ENCODE results near the gene SLC52A1. TPM values are rescaled to one million over a fixed set of nuclear protein-coding genes. Genes with fewer than 3 reads are reported as not detected.

The SLC52A1 gene
- total RNA-seq, 1 donor from 2014 or later = not detected

DNA sequence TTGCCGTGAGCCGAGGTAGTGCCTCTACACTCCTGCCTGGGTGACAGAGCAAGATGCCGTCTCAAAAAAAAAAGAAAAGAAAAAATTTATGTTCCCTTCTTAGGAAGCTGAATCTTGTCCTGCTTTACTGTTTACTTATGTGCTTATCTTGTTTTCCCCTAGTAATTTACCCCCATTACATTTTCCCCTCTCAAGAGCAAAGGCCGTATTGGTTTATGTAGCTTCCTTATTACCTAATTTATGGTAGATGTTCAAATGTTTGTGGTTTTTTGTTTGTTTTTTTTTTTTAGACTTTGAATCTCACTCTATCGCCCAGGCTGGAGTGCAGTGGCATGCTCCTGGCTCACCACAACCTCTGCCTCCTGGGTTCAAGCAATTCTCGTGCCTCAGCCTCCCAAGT is 10.3 kb upstream of the SLC52A1 start:
- Histone ChIP-seq H4K20me1 (ENCODE audit: low read depth) (no peaks in the 10 kb centered on the region), H3K27me3 (no peaks in the 10 kb centered on the region), H3K79me2 (ENCODE audit: low read depth) (no peaks in the 10 kb centered on the region), H3K27ac (no peak overlapping the region), H3K9ac (no peak overlapping the region), H3K4me2 (no peak overlapping the region), H3K4me1 (no peaks in the 10 kb centered on the region), H3K9me3 (ENCODE audit: low read depth) (no peaks in the 10 kb centered on the region), H3K4me3 (no peak overlapping the region), H2AFZ (replicated peaks) (no peak overlapping the region), H3F3A (ENCODE audit: low read depth) (no peaks in the 10 kb centered on the region), H3K36me3 (no peaks in the 10 kb centered on the region)
- no peak for DNase-seq (ENCODE audit: low spot score)
- H3K36me3 Mint-ChIP-seq = no peaks in the 10 kb centered on the region
- no peak overlapping the region for H3K4me3 Mint-ChIP-seq
- H3K27me3 Mint-ChIP-seq (ENCODE audit: insufficient read depth, low read depth) = peaks cover 3% of the 10 kb centered on the region
- no peak for TF ChIP-seq EZH2phosphoT487 (IDR thresholded peaks at IDR 0.05)
- no peak for TF ChIP-seq EZH2 (IDR thresholded peaks at IDR 0.05)
- peaks cover 3% of the 10 kb centered on the region for H3K9me3 Mint-ChIP-seq
- H3K4me1 Mint-ChIP-seq = peaks cover 9% of the 10 kb centered on the region
- no peak overlapping the region for H3K27ac Mint-ChIP-seq

- Histone ChIP-seq H3K9ac (no peak overlapping the region), H3K4me2 (no peak overlapping the region), H3K4me3 (no peak overlapping the region), H3K27ac (no peak overlapping the region), H3K79me2 (ENCODE audit: low read depth) (no peaks in the 10 kb centered on the region), H3K27me3 (no peaks in the 10 kb centered on the region), H4K20me1 (ENCODE audit: low read depth) (no peaks in the 10 kb centered on the region), H3K9me3 (ENCODE audit: low read depth) (no peaks in the 10 kb centered on the region), H3K36me3 (no peaks in the 10 kb centered on the region), H3F3A (ENCODE audit: low read depth) (no peaks in the 10 kb centered on the region), H3K4me1 (no peaks in the 10 kb centered on the region), H2AFZ (replicated peaks) (no peak overlapping the region)
- Mint-ChIP-seq H3K9me3 (peaks cover 8% of the 10 kb centered on the region), H3K27ac (no peak overlapping the region), H3K27me3 (ENCODE audit: insufficient read depth, low read depth) (peaks cover 3% of the 10 kb centered on the region), H3K36me3 (no peaks in the 10 kb centered on the region), H3K4me1 (peaks cover 2% of the 10 kb centered on the region), H3K4me3 (no peak overlapping the region)
- TF ChIP-seq CTCF (IDR thresholded peaks at IDR 0.05) (no peak), EZH2 (IDR thresholded peaks at IDR 0.05) (no peak), EZH2phosphoT487 (IDR thresholded peaks at IDR 0.05) (no peak)
- DNase-seq (ENCODE audit: low spot score) = no peak
These were observed 9.4 kb upstream of the SLC52A1 start for GRCh38 chr17:5044630-5045029.

- H3K4me2 ChIP-seq = no peak overlapping the region
- Mint-ChIP-seq H3K27ac (no peak overlapping the region), H3K27me3 (ENCODE audit: insufficient read depth, low read depth) (peaks cover 3% of the 10 kb centered on the region), H3K36me3 (no peaks in the 10 kb centered on the region), H3K9me3 (peaks cover 8% of the 10 kb centered on the region), H3K4me1 (no peaks in the 10 kb centered on the region), H3K4me3 (no peak overlapping the region)
- no peak overlapping the region for H3K27ac ChIP-seq
- no peaks in the 10 kb centered on the region for H3F3A ChIP-seq (ENCODE audit: low read depth)
- no peak for TF ChIP-seq EZH2phosphoT487 (IDR thresholded peaks at IDR 0.05)
- no peaks in the 10 kb centered on the region for H3K4me1 ChIP-seq
- H4K20me1 ChIP-seq (ENCODE audit: low read depth) = no peaks in the 10 kb centered on the region
- no peaks in the 10 kb centered on the region for H3K79me2 ChIP-seq (ENCODE audit: low read depth)
- no peak overlapping the region for H3K4me3 ChIP-seq
- H3K9me3 ChIP-seq (ENCODE audit: low read depth) = no peaks in the 10 kb centered on the region
- H3K9ac ChIP-seq = no peak overlapping the region
- H3K27me3 ChIP-seq = no peaks in the 10 kb centered on the region
- H2AFZ ChIP-seq (replicated peaks) = no peak overlapping the region
- H3K36me3 ChIP-seq = no peaks in the 10 kb centered on the region
- no peak for DNase-seq (ENCODE audit: low spot score)
These were observed 8.3 kb upstream of the SLC52A1 start for GRCh38 chr17:5043524-5043923.

GRCh38 chr17:5042157-5043022 is 7.2 kb upstream of the SLC52A1 start:
- no peaks in the 10 kb centered on the region for H3K36me3 Mint-ChIP-seq
- no peak overlapping the region for H3K4me3 Mint-ChIP-seq
- peaks cover 3% of the 10 kb centered on the region for H3K27me3 Mint-ChIP-seq (ENCODE audit: insufficient read depth, low read depth)
- no peak overlapping the region for H3K4me3 ChIP-seq
- no peaks in the 10 kb centered on the region for H3F3A ChIP-seq (ENCODE audit: low read depth)
- DNase-seq (ENCODE audit: low spot score) = no peak
- no peak overlapping the region for H2AFZ ChIP-seq (replicated peaks)
- no peak overlapping the region for H3K27ac Mint-ChIP-seq
- no peaks in the 10 kb centered on the region for H3K4me1 ChIP-seq
- H3K9ac ChIP-seq = no peak overlapping the region
- H3K79me2 ChIP-seq (ENCODE audit: low read depth) = no peaks in the 10 kb centered on the region
- no peaks in the 10 kb centered on the region for H3K4me1 Mint-ChIP-seq
- H3K9me3 Mint-ChIP-seq = peaks cover 8% of the 10 kb centered on the region
- no peaks in the 10 kb centered on the region for H4K20me1 ChIP-seq (ENCODE audit: low read depth)
- no peak overlapping the region for H3K4me2 ChIP-seq
- no peak overlapping the region for H3K27ac ChIP-seq
- no peaks in the 10 kb centered on the region for H3K27me3 ChIP-seq
- TF ChIP-seq CTCF (IDR thresholded peaks at IDR 0.05) (no peak), EZH2phosphoT487 (IDR thresholded peaks at IDR 0.05) (no peak), EZH2 (IDR thresholded peaks at IDR 0.05) (no peak)
- no peaks in the 10 kb centered on the region for H3K9me3 ChIP-seq (ENCODE audit: low read depth)
- no peaks in the 10 kb centered on the region for H3K36me3 ChIP-seq

Measured in neural progenitor cell (in vitro differentiated cells).